HAP-1 (cell line): ENCODE results near the gene MYL10.
"Not testable (repeated sequence)": the region's sequence is repeated elsewhere in the genome, so short reads cannot be mapped to it uniquely, and the experiment has no call there.

ENCODE experiments used
- DNase-seq, 2 experiments: peaks; one replicate each; pipeline ENCODE4 v3.0.0-alpha.2; 2016 to 2020; ENCODE audit warnings: low spot score in 2 of 2
- H3K27me3 ChIP-seq: fragments of 250-450 bp; sonication (Bioruptor Pico); 2 replicates; pipeline ENCODE4 v1.5.1; 2020; ENCODE audit warnings: low read depth, mild to moderate bottlenecking, moderate library complexity
- H3K36me3 ChIP-seq: fragments of 250-450 bp; sonication (Bioruptor Pico); replicated peaks from 2 replicates; pipeline ENCODE4 v1.5.1; 2020; ENCODE audit warnings: mild to moderate bottlenecking
- H3K4me1 ChIP-seq: fragments of 250-450 bp; sonication (Bioruptor Pico); 2 replicates; pipeline ENCODE4 v1.5.1; 2020; ENCODE audit warnings: mild to moderate bottlenecking
- H3K4me3 ChIP-seq: fragments of 250-450 bp; sonication (Bioruptor Pico); 2 replicates; pipeline ENCODE4 v1.5.1; 2020; ENCODE audit warnings: mild to moderate bottlenecking, moderate library complexity
- H3K9me3 ChIP-seq: fragments of 250-450 bp; sonication (Bioruptor Pico); 2 replicates; pipeline ENCODE4 v1.5.1; 2020; ENCODE audit warnings: mild to moderate bottlenecking, moderate library complexity
- in situ Hi-C: fragments of 300-500 bp; cut with MboI; formaldehyde crosslinking; loops from 3 replicates; pipeline ENCODE4 v1.14.3; 2020; ENCODE audit warnings: low sequenced_read_pairs, inconsistent platforms, mixed read lengths

MYL10 gene

GRCh38 chr7:101604934-101605332, 24.2 kb downstream of the MYL10 start:
- in situ Hi-C loops, H3K4me1 ChIP-seq, DNase-seq, H3K4me3 ChIP-seq, H3K9me3 ChIP-seq, H3K36me3 ChIP-seq, H3K27me3 ChIP-seq: not testable (repeated sequence)

GRCh38 chr7:101604331-101604933, 24.7 kb downstream of the MYL10 start:
- Histone ChIP-seq H3K4me3 (no peak overlapping the region), H3K27me3 (no peaks in the 10 kb centered on the region), H3K9me3 (no peaks in the 10 kb centered on the region), H3K36me3 (no peaks in the 10 kb centered on the region), H3K4me1 (peaks cover 8% of the 10 kb centered on the region)
- DNase-seq = no peak
- in situ Hi-C loops = no loop called here

GRCh38 chr7:101602484-101603241, 26.4 kb downstream of the MYL10 start:
- in situ Hi-C loops = no loop called here
- H3K9me3 ChIP-seq = no peaks in the 10 kb centered on the region
- no peaks in the 10 kb centered on the region for H3K27me3 ChIP-seq
- H3K4me1 ChIP-seq = peaks cover 8% of the 10 kb centered on the region
- H3K4me3 ChIP-seq = no peak overlapping the region
- peak; percentile 58 to 93 for DNase-seq
- no peaks in the 10 kb centered on the region for H3K36me3 ChIP-seq

GRCh38 chr7:101602082-101602481, 27.0 kb downstream of the MYL10 start:
- in situ Hi-C loops = no loop called here
- Histone ChIP-seq H3K9me3 (no peaks in the 10 kb centered on the region), H3K4me1 (peaks cover 8% of the 10 kb centered on the region), H3K36me3 (no peaks in the 10 kb centered on the region), H3K27me3 (no peaks in the 10 kb centered on the region), H3K4me3 (no peak overlapping the region)
- DNase-seq = no peak

GRCh38 chr7:101599787-101600186, 29.3 kb downstream of the MYL10 start:
- Histone ChIP-seq H3K36me3 (no peaks in the 10 kb centered on the region), H3K4me1 (peaks cover 8% of the 10 kb centered on the region), H3K9me3 (no peaks in the 10 kb centered on the region), H3K27me3 (0 out of 2 replicates have a peak, but pooled peaks cover 3% of the 10 kb centered on the region), H3K4me3 (no peak overlapping the region)
- no peak for DNase-seq
- in situ Hi-C loops = no loop called here

GRCh38 chr7:101598986-101599771, 29.9 kb downstream of the MYL10 start:
- 0 out of 2 replicates have a peak, but pooled peaks cover 3% of the 10 kb centered on the region for H3K27me3 ChIP-seq
- H3K4me1 ChIP-seq = peaks cover 8% of the 10 kb centered on the region
- no peak for DNase-seq
- in situ Hi-C loops = no loop called here
- no peak overlapping the region for H3K4me3 ChIP-seq
- H3K36me3 ChIP-seq = no peaks in the 10 kb centered on the region
- H3K9me3 ChIP-seq = no peaks in the 10 kb centered on the region

GRCh38 chr7:101598422-101598985, 30.6 kb downstream of the MYL10 start:
- no peak for DNase-seq
- Histone ChIP-seq H3K27me3 (0 out of 2 replicates have a peak, but pooled peaks cover 3% of the 10 kb centered on the region), H3K4me3 (no peak overlapping the region), H3K9me3 (no peaks in the 10 kb centered on the region), H3K4me1 (peaks cover 8% of the 10 kb centered on the region), H3K36me3 (no peaks in the 10 kb centered on the region)
- in situ Hi-C loops = no loop called here

GRCh38 chr7:101597941-101598340, 31.2 kb downstream of the MYL10 start:
- H3K4me3 ChIP-seq = no peak overlapping the region
- 0 out of 2 replicates have a peak, but pooled peaks cover 3% of the 10 kb centered on the region for H3K27me3 ChIP-seq
- in situ Hi-C loops = no loop called here
- H3K36me3 ChIP-seq = no peaks in the 10 kb centered on the region
- DNase-seq = no peak
- no peaks in the 10 kb centered on the region for H3K9me3 ChIP-seq
- H3K4me1 ChIP-seq = peaks cover 7% of the 10 kb centered on the region

- Histone ChIP-seq H3K4me1 (no peaks in the 10 kb centered on the region), H3K9me3 (no peaks in the 10 kb centered on the region), H3K4me3 (no peak overlapping the region), H3K36me3 (no peaks in the 10 kb centered on the region), H3K27me3 (0 out of 2 replicates have a peak, but pooled peaks cover 3% of the 10 kb centered on the region)
- DNase-seq = no peak
- in situ Hi-C loops = no loop called here
Measured at GRCh38 chr7:101596898-101597297, 32.2 kb downstream of the MYL10 start.

- in situ Hi-C loops = no loop called here
- H3K36me3 ChIP-seq = no peaks in the 10 kb centered on the region
- no peak for DNase-seq
Measured at GRCh38 chr7:101595766-101596537, 33.1 kb downstream of the MYL10 start.

GRCh38 chr7:101595246-101595645, 33.9 kb downstream of the MYL10 start:
- Histone ChIP-seq H3K4me3 (no peak overlapping the region), H3K27me3 (0 out of 2 replicates have a peak, but pooled peaks cover 3% of the 10 kb centered on the region), H3K9me3 (no peaks in the 10 kb centered on the region), H3K4me1 (no peaks in the 10 kb centered on the region), H3K36me3 (no peaks in the 10 kb centered on the region)
- DNase-seq = no peak
- in situ Hi-C loops = no loop called here

More at GRCh38 chr7:101595766-101596537, 33.1 kb downstream of the MYL10 start:
- H3K4me3 ChIP-seq = no peak overlapping the region
- no peaks in the 10 kb centered on the region for H3K4me1 ChIP-seq
- H3K9me3 ChIP-seq = no peaks in the 10 kb centered on the region
- 0 out of 2 replicates have a peak, but pooled peaks cover 3% of the 10 kb centered on the region for H3K27me3 ChIP-seq

- no peaks in the 10 kb centered on the region for H3K36me3 ChIP-seq
- H3K4me1 ChIP-seq = no peaks in the 10 kb centered on the region
- 0 out of 2 replicates have a peak, but pooled peaks cover 3% of the 10 kb centered on the region for H3K27me3 ChIP-seq
- DNase-seq = no peak
- H3K4me3 ChIP-seq = no peak overlapping the region
- H3K9me3 ChIP-seq = no peaks in the 10 kb centered on the region
- in situ Hi-C loops = no loop called here
Measured at GRCh38 chr7:101594790-101595189, 34.3 kb downstream of the MYL10 start.

- no peak overlapping the region for H3K4me3 ChIP-seq
- no peaks in the 10 kb centered on the region for H3K9me3 ChIP-seq
- in situ Hi-C loops = no loop called here
- no peak for DNase-seq
- no peaks in the 10 kb centered on the region for H3K4me1 ChIP-seq
- H3K27me3 ChIP-seq = 0 out of 2 replicates have a peak, but pooled peaks cover 3% of the 10 kb centered on the region
- H3K36me3 ChIP-seq = no peaks in the 10 kb centered on the region
Measured at GRCh38 chr7:101593556-101593955, 35.5 kb downstream of the MYL10 start.
